ENCODE measurements around the gene SLC27A3. TPM values are rescaled to one million over a fixed set of nuclear protein-coding genes. Genes with fewer than 3 reads are reported as not detected.
A peak's percentile ranks its signal among the peaks of the same experiment; 100 is the strongest.

SLC27A3 gene
- total RNA-seq, 3 donors from 2014 or later: 3.8 to 6.0 (median 6.0) TPM

GRCh38 chr1:153783233-153784190, 8.3 kb downstream of the SLC27A3 start:
- no peaks in the 10 kb centered on the region for H3K27me3 Mint-ChIP-seq (ENCODE audit: low read depth)
- DNase-seq (peak; percentile 91), ATAC-seq (peak; percentile 97 to 98)
- no peaks in the 10 kb centered on the region for H3K36me3 Mint-ChIP-seq (ENCODE audit: insufficient read depth)
- H3K4me1 Mint-ChIP-seq (ENCODE audit: low read depth): peaks cover 7% of the 10 kb centered on the region
- H3K4me3 Mint-ChIP-seq: peak overlapping the region; percentile 87
- no peaks in the 10 kb centered on the region for H3K9me3 Mint-ChIP-seq

GRCh38 chr1:153786038-153786790, 11.0 kb downstream of the SLC27A3 start:
- no peak overlapping the region for H3K4me3 Mint-ChIP-seq

GRCh38 chr1:153789478-153790034, 14.3 kb downstream of the SLC27A3 start:
- peak; percentile 16 to 42 for ATAC-seq
- Mint-ChIP-seq H3K36me3 (ENCODE audit: insufficient read depth) (no peaks in the 10 kb centered on the region), H3K4me1 (ENCODE audit: low read depth) (peaks cover 23% of the 10 kb centered on the region), H3K27me3 (ENCODE audit: low read depth) (peaks cover 4% of the 10 kb centered on the region), H3K9me3 (no peaks in the 10 kb centered on the region), H3K4me3 (no peak overlapping the region)
- DNase-seq: no peak

More at GRCh38 chr1:153786038-153786790, 11.0 kb downstream of the SLC27A3 start:
- H3K9me3 Mint-ChIP-seq: no peaks in the 10 kb centered on the region
- ATAC-seq: no peak
- peaks cover 27% of the 10 kb centered on the region for H3K4me1 Mint-ChIP-seq (ENCODE audit: low read depth)
- peaks cover 4% of the 10 kb centered on the region for H3K27me3 Mint-ChIP-seq (ENCODE audit: low read depth)
- H3K36me3 Mint-ChIP-seq (ENCODE audit: insufficient read depth): no peaks in the 10 kb centered on the region
- DNase-seq: no peak

DNA sequence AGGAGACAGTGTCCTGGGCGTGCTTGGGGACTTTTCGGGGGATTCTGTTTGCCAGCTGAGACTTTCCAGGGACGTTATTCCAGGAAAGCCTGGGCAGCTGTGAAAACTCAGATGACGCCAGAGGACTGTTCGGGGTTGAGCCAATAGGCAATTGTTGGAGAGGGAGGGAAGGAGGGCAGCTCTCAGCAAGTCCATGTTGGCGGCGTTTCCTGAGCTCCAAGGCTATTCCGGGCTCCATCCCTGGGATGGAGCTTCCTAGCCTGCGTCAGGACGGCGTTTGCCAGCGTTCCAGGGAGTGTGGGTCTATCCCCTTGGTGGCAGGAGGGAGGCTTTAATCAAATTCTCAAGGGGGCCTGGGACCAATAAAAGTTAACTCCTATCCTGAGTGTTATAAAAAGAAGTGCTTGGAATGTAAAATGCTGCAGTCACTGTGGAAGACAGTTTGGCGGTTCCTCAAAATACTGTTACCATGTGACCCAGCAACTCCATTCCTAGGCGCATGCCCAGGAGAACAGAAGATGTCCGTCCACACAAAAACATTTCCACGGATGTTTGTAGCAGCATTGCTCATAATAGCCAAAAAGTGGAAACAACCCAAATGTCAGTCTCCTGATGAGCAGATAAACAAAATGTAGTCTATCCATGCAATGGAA, 15.2 kb downstream of the SLC27A3 start:
- ATAC-seq (no peak), DNase-seq (no peak)
- H3K4me1 Mint-ChIP-seq (ENCODE audit: low read depth): peaks cover 24% of the 10 kb centered on the region

DNA sequence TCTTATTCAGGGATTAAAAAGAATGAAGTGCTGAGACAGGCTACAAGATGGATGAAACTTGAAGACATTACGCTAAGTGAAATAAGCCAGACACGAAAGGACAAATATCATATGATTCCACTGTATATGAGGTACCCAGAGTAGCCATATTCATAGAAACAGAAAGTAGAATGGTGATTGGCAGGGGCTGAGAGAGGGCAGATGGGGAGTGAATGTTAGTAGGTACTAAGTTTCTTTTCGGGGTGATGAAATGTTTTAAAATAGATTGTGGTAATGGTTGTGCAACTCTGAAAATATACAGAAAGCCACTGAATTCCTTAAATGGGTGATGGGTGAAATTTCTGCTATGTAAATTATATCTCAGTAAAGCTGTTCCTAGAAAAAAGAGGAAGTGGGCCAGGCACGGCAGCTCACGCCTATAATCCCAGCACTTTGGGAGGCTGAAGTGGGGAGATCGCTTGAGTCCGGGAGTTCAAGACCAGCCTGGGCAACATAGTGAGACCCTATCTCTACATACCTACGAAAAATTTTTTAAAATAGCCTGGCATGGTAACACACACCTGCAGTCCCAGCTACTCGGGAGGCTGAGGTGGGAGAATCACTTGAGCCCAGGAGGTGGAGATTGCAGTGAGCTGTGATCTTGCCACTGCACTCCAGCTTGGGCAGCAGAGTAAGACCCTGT, 15.9 kb downstream of the SLC27A3 start:
- DNase-seq (no peak), ATAC-seq (peak; percentile 75 to 89)
- peak overlapping the region; percentile 1 for H3K4me3 Mint-ChIP-seq
- H3K27me3 Mint-ChIP-seq (ENCODE audit: low read depth): peaks cover 4% of the 10 kb centered on the region
- H3K9me3 Mint-ChIP-seq: no peaks in the 10 kb centered on the region
- no peaks in the 10 kb centered on the region for H3K36me3 Mint-ChIP-seq (ENCODE audit: insufficient read depth)
- H3K4me1 Mint-ChIP-seq (ENCODE audit: low read depth): peaks cover 24% of the 10 kb centered on the region

More for the DNA sequence above, 15.2 kb downstream of the SLC27A3 start:
- Mint-ChIP-seq H3K27me3 (ENCODE audit: low read depth) (peaks cover 4% of the 10 kb centered on the region), H3K36me3 (ENCODE audit: insufficient read depth) (no peaks in the 10 kb centered on the region), H3K9me3 (no peaks in the 10 kb centered on the region), H3K4me3 (peak overlapping the region; percentile 1)

- no peak for DNase-seq
- peaks cover 27% of the 10 kb centered on the region for H3K4me1 Mint-ChIP-seq (ENCODE audit: low read depth)
- H3K4me3 Mint-ChIP-seq: no peak overlapping the region
- H3K36me3 Mint-ChIP-seq (ENCODE audit: insufficient read depth): no peaks in the 10 kb centered on the region
- no peaks in the 10 kb centered on the region for H3K9me3 Mint-ChIP-seq
- peaks cover 4% of the 10 kb centered on the region for H3K27me3 Mint-ChIP-seq (ENCODE audit: low read depth)
- peak in 1 of 2 donors; percentile 16 for ATAC-seq
These were observed 16.5 kb downstream of the SLC27A3 start for GRCh38 chr1:153791648-153792253.

DNA sequence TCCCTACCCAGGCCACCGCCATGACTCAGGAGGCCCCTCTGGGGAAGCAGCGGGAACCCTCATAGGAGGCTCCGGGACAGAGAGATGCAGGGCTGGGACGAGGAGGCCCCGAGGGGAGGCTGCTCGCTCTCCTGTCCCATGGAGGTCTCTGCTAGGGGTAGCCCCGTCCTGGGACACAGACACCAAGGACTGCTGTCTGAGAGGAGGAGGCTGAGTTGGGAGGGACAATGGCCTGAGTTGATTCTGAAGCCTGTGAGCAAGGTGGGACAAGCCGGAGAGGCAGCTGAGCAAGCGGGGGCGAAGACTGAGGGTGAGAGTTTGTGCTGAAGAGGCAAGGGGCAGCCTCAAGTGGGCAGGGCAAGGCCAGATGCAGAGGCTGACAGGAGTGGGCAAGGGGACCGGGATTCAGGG, 17.4 kb downstream of the SLC27A3 start:
- ATAC-seq: no peak
- Mint-ChIP-seq H3K9me3 (no peaks in the 10 kb centered on the region), H3K4me3 (no peak overlapping the region)

DNA sequence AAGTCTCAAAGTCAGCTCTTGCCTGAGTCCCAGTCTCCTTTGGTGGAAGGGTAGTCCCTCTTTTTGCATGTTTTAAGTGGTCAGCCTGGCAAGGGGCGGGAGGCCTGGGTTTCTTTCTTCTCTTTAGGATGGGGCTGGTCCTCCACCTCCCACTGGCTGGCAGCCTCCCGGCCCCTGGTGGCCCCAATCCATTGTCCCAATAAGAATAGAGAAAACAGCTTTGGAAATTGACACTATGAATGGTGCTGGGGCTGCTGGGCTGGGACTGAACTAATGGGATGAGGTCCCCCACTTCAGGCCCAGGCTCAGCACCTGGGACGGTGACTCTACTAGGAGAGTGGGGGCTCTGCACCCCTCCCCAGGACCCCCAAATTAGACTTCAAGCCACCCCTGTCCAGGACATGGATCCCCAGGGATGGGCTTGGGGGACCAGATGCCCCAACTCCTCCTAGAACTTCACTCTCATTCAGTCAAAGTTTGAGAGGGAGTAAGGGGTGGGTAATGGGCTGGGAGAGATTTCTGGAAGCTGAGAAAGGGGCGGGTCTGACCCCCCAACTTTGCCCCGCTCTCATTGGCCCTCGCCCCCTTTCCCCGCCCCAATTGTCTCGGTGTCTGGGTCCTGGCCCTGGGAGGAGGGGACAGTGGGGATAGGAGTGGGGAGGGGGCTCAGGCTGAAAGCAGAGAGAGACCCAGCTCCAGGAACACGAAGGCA, 18.2 kb downstream of the SLC27A3 start:
- ATAC-seq (no peak), DNase-seq (no peak)
- no peaks in the 10 kb centered on the region for H3K9me3 Mint-ChIP-seq
- no peaks in the 10 kb centered on the region for H3K36me3 Mint-ChIP-seq (ENCODE audit: insufficient read depth)
- H3K4me1 Mint-ChIP-seq (ENCODE audit: low read depth): peaks cover 31% of the 10 kb centered on the region
- H3K4me3 Mint-ChIP-seq: no peak overlapping the region
- H3K27me3 Mint-ChIP-seq (ENCODE audit: low read depth): peaks cover 4% of the 10 kb centered on the region

More for the DNA sequence above, 17.4 kb downstream of the SLC27A3 start:
- Mint-ChIP-seq H3K27me3 (ENCODE audit: low read depth) (peaks cover 4% of the 10 kb centered on the region), H3K36me3 (ENCODE audit: insufficient read depth) (no peaks in the 10 kb centered on the region), H3K4me1 (ENCODE audit: low read depth) (peaks cover 31% of the 10 kb centered on the region)
- no peak for DNase-seq

DNA sequence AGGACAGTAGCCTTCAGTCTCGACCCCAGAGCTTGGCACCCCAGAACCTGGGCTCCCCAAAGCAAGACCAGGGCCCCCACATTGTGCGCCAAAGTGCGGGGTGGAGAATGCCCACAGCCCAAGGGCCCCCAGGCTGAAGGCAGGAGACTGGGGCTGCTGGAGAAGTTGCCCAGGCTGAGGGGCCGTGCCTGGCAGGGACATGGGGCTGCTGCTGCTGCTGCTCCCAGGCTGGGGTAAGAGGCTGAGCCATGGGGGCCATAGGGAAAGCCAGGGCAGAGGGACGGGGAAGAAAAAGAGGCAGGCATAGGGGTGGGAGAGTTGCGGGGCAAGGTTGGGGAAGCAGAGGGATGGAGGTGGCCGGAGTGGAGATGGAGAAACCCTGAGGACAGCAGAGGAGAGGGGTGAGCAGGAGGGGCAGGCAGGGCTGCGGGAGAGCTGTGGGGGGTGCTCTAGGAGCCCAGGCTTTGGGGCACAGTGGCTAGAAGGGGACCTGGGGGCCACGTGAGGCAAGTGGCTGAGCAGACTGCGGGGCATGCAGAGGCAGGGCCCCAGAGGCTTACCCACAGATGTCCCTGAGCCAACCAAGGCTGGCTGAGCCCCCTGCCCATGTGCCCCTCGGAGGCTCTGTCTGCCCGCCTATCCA, 18.9 kb downstream of the SLC27A3 start:
- no peak for ATAC-seq
- H3K36me3 Mint-ChIP-seq (ENCODE audit: insufficient read depth): no peaks in the 10 kb centered on the region
- DNase-seq: no peak
- no peaks in the 10 kb centered on the region for H3K9me3 Mint-ChIP-seq
- H3K27me3 Mint-ChIP-seq (ENCODE audit: low read depth): peaks cover 4% of the 10 kb centered on the region
- peaks cover 29% of the 10 kb centered on the region for H3K4me1 Mint-ChIP-seq (ENCODE audit: low read depth)
- no peak overlapping the region for H3K4me3 Mint-ChIP-seq

GRCh38 chr1:153794624-153795329, 19.6 kb downstream of the SLC27A3 start:
- Mint-ChIP-seq H3K9me3 (no peaks in the 10 kb centered on the region), H3K4me1 (ENCODE audit: low read depth) (peaks cover 24% of the 10 kb centered on the region), H3K4me3 (no peak overlapping the region), H3K36me3 (ENCODE audit: insufficient read depth) (no peaks in the 10 kb centered on the region), H3K27me3 (ENCODE audit: low read depth) (peaks cover 3% of the 10 kb centered on the region)
- ATAC-seq (no peak), DNase-seq (no peak)

- Mint-ChIP-seq H3K27me3 (ENCODE audit: low read depth) (no peaks in the 10 kb centered on the region), H3K4me3 (no peak overlapping the region), H3K4me1 (ENCODE audit: low read depth) (peaks cover 18% of the 10 kb centered on the region), H3K9me3 (no peaks in the 10 kb centered on the region), H3K36me3 (ENCODE audit: insufficient read depth) (no peaks in the 10 kb centered on the region)
- DNase-seq (no peak), ATAC-seq (no peak)
These were observed 20.2 kb downstream of the SLC27A3 start for GRCh38 chr1:153795330-153795837.

Measured in activated T-cell treated with anti-CD3 and anti-CD28 coated beads, Interleukin-2, amount 50 U/mL, for 4 hours (primary cell).